ENCODE measurements around the gene AP1B1. TPM values are rescaled to one million over a fixed set of nuclear protein-coding genes. Genes with fewer than 3 reads are reported as not detected.
A peak's percentile ranks its signal among the peaks of the same experiment; 100 is the strongest.

Gene AP1B1
- total and polyA plus RNA-seq, 2 donors (not counting 1 experiment from before 2014, with no cell fraction given), result 139 to 174 TPM

GRCh38 chr22:29396126-29396525, 7.8 kb upstream of the AP1B1 start:
- Mint-ChIP-seq H3K27me3 (peaks cover 8% of the 10 kb centered on the region), H3K4me1 (peaks cover 10% of the 10 kb centered on the region), H3K4me3 (no peak overlapping the region), H3K27ac (no peak overlapping the region), H3K9me3 (ENCODE audit: insufficient read depth) (no peaks in the 10 kb centered on the region)
- H3K4me2 ChIP-seq (replicated peaks; ENCODE audit: low read depth, low read length, poor library complexity, severe bottlenecking), result no peak overlapping the region
- CTCF ChIA-PET, result interaction anchor here (0.6 to 8.7 kb wide), 15 partner anchors 11 to 377 kb away, joined by 3 to 106 read pairs (median 4); partner anchors contain the start of gene THOC5
- ATAC-seq (ENCODE audit: low read depth) (no peak), DNase-seq (no peak)
- no peaks in the 10 kb centered on the region for H3K9me3 ChIP-seq (ENCODE audit: control extremely low read depth in 1 of 3, control insufficient read depth in 2 of 3, insufficient read depth in 1 of 3, low read length in 2 of 3)
- peaks cover 10% of the 10 kb centered on the region for H3K79me2 ChIP-seq (ENCODE audit: control insufficient read depth, insufficient read depth, low read length)
- TF ChIP-seq CTCF (IDR thresholded peaks at IDR 0.05), result no peak
- no peak for TF ChIP-seq EZH2 (IDR thresholded peaks at IDR 0.05; ENCODE audit: borderline replicate concordance, insufficient read depth, low read depth, low read length, poor library complexity, severe bottlenecking)
- H3K4me3 ChIP-seq (ENCODE audit: control extremely low read depth in 1 of 5, extremely low read depth in 1 of 5, insufficient read depth in 1 of 5, low read depth in 2 of 5, low read length in 4 of 5), result no peak overlapping the region
- 100% methylated on average over 1 of the region's 2 CpGs for WGBS (ENCODE audit: insufficient coverage)
- H4K20me1 ChIP-seq (ENCODE audit: control insufficient read depth, insufficient read depth, low read length, poor library complexity, severe bottlenecking), result no peaks in the 10 kb centered on the region
- POLR2A ChIA-PET, result no interaction called here
- no peaks in the 10 kb centered on the region for H3K36me3 ChIP-seq (replicated peaks in 1 of 2; ENCODE audit: control extremely low read depth in 1 of 2, control insufficient read depth in 1 of 2, extremely low read depth in 1 of 2, insufficient read depth in 2 of 2, low read length in 1 of 2)
- no peak overlapping the region for H3K27ac ChIP-seq (ENCODE audit: low read length in 2 of 2)
- intact Hi-C loops (cut with micrococcal nuclease), result loop anchor here (5.0 kb wide), 1 partner anchor 81 kb away; no protein-coding TSS in a partner anchor
- H2AFZ ChIP-seq (ENCODE audit: insufficient read depth, low read depth, low read length, poor library complexity, severe bottlenecking), result no peak overlapping the region
- H3K27me3 ChIP-seq (replicated peaks in 1 of 4; ENCODE audit: control extremely low read depth in 1 of 4, control insufficient read depth in 3 of 4, insufficient read depth in 4 of 4, low read length in 3 of 4), result no peaks in the 10 kb centered on the region
- no peak overlapping the region for H3K9ac ChIP-seq (ENCODE audit: low read length)
- peaks cover 6 to 13% of the 10 kb centered on the region in 2 donors for H3K4me1 ChIP-seq (ENCODE audit: control insufficient read depth in 2 of 2, insufficient read depth in 2 of 2, low read length in 2 of 2)

GRCh38 chr22:29394931-29395581, 6.7 kb upstream of the AP1B1 start:
- H3K9me3 ChIP-seq (ENCODE audit: control extremely low read depth in 1 of 3, control insufficient read depth in 2 of 3, insufficient read depth in 1 of 3, low read length in 2 of 3), result no peaks in the 10 kb centered on the region
- WGBS (ENCODE audit: insufficient coverage), result 13% methylated on average over 10 of the region's 10 CpGs
- no peaks in the 10 kb centered on the region for H3K36me3 ChIP-seq (replicated peaks in 1 of 2; ENCODE audit: control extremely low read depth in 1 of 2, control insufficient read depth in 1 of 2, extremely low read depth in 1 of 2, insufficient read depth in 2 of 2, low read length in 1 of 2)
- peaks cover 10% of the 10 kb centered on the region for H3K4me1 Mint-ChIP-seq
- H2AFZ ChIP-seq (ENCODE audit: insufficient read depth, low read depth, low read length, poor library complexity, severe bottlenecking), result peak overlapping the region; percentile 16
- POLR2A ChIA-PET, result no interaction called here
- intact Hi-C loops (cut with micrococcal nuclease), result loop anchor here (1.0 to 5.0 kb wide), 4 partner anchors 16 to 230 kb away; no protein-coding TSS in a partner anchor
- ATAC-seq (ENCODE audit: low read depth) (peak; percentile 96), DNase-seq (peak; percentile 86)
- H3K79me2 ChIP-seq (ENCODE audit: control insufficient read depth, insufficient read depth, low read length), result peaks cover 13% of the 10 kb centered on the region
- peaks cover 6 to 13% of the 10 kb centered on the region in 2 donors for H3K4me1 ChIP-seq (ENCODE audit: control insufficient read depth in 2 of 2, insufficient read depth in 2 of 2, low read length in 2 of 2)
- H3K27ac ChIP-seq (ENCODE audit: low read length in 2 of 2), result no peak overlapping the region
- CTCF ChIA-PET, result interaction anchor here (0.6 to 8.7 kb wide), 22 partner anchors 10 to 241 kb away, joined by 3 to 106 read pairs (median 4); partner anchors contain the start of gene THOC5
- TF ChIP-seq EZH2 (IDR thresholded peaks at IDR 0.05; ENCODE audit: borderline replicate concordance, insufficient read depth, low read depth, low read length, poor library complexity, severe bottlenecking), result no peak
- TF ChIP-seq CTCF (IDR thresholded peaks at IDR 0.05), result peak; percentile 89
- no peak overlapping the region for H3K27ac Mint-ChIP-seq
- H3K27me3 Mint-ChIP-seq, result no peaks in the 10 kb centered on the region
- peak overlapping the region; percentile 7 for H3K4me2 ChIP-seq (replicated peaks; ENCODE audit: low read depth, low read length, poor library complexity, severe bottlenecking)
- H4K20me1 ChIP-seq (ENCODE audit: control insufficient read depth, insufficient read depth, low read length, poor library complexity, severe bottlenecking), result no peaks in the 10 kb centered on the region
- H3K9ac ChIP-seq (ENCODE audit: low read length), result no peak overlapping the region
- H3K9me3 Mint-ChIP-seq (ENCODE audit: insufficient read depth), result no peaks in the 10 kb centered on the region
- no peak overlapping the region for H3K4me3 Mint-ChIP-seq
- H3K27me3 ChIP-seq (replicated peaks in 1 of 4; ENCODE audit: control extremely low read depth in 1 of 4, control insufficient read depth in 3 of 4, insufficient read depth in 4 of 4, low read length in 3 of 4), result no peaks in the 10 kb centered on the region
- H3K4me3 ChIP-seq (ENCODE audit: control extremely low read depth in 1 of 5, extremely low read depth in 1 of 5, insufficient read depth in 1 of 5, low read depth in 2 of 5, low read length in 4 of 5), result no peak overlapping the region

All from B cell (primary cell).